Prostate gland (tissue), 2 donors: ENCODE results near the gene TBC1D22A. TPM values are rescaled to one million over a fixed set of nuclear protein-coding genes. Genes with fewer than 3 reads are reported as not detected.

Experiments
- DNase-seq: peaks from one replicate; pipeline ENCODE4 v3.0.0-alpha.2; 2019; ENCODE audit warnings: low spot score
- H3K27ac ChIP-seq, 2 donors: fragments of 200-600 bp; sonication (generic); 2 replicates each; pipeline ENCODE4 v1.5.1; 2017 to 2019
- H3K27me3 ChIP-seq: fragments of 200-600 bp; sonication (generic); replicated peaks from 2 replicates; pipeline ENCODE4 v1.5.1; 2019; ENCODE audit not compliant: insufficient read depth
- H3K36me3 ChIP-seq, 2 donors: fragments of 200-600 bp; sonication (generic); 1 replicate in 1 of 2; 2 replicates in 1 of 2; pipeline versions ENCODE4 v1.5.1 to v1.8.1; 2017 to 2019
- H3K4me1 ChIP-seq: fragments of 200-600 bp; sonication (generic); replicated peaks from 2 replicates; pipeline ENCODE4 v1.5.1; 2019
- H3K4me3 ChIP-seq, 2 donors: fragments of 200-600 bp; sonication (generic); 2 replicates each; pipeline ENCODE4 v1.5.1; 2017 to 2019
- H3K9me3 ChIP-seq: fragments of 200-600 bp; sonication (generic); 2 replicates; pipeline ENCODE4 v1.5.1; 2017
- CTCF ChIP-seq, 4 experiments: fragments of 200-600 bp in 2 of 4; fragments of 450-650 bp in 2 of 4; sonication (generic) in 2 of 4; IDR thresholded peaks; 1 replicate in 3 of 4; 2 replicates in 1 of 4; pipeline ENCODE4 v1.5.1; 2016 to 2019; ENCODE audit warnings: antibody characterized with exemption in 4 of 4, mild to moderate bottlenecking in 2 of 4, moderate library complexity in 2 of 4
- POLR2A ChIP-seq: fragments of 450-650 bp; IDR thresholded peaks from one replicate; pipeline ENCODE4 v1.6.1; 2016; ENCODE audit warnings: antibody characterized with exemption, mild to moderate bottlenecking
- POLR2AphosphoS5 ChIP-seq: sonication (generic); formaldehyde crosslinking; IDR thresholded peaks from one replicate; pipeline ENCODE4 v1.6.1; 2017; ENCODE audit warnings: antibody characterized with exemption
- WGBS: methylation state at CpG from one replicate; pipeline ENCODE4 v1.1.5; 2018; 5-methylcytosine and 5-hydroxymethylcytosine counted together
- intact Hi-C: fragments of 100-400 bp; cut with DNase I; formaldehyde crosslinking; loops from one replicate; pipeline ENCODE4 v1.14.2; 2022
- total RNA-seq, 2 donors: library from RNA; depleted of rRNA; stranded (reverse); fragments of >200 nt; gene quantifications; one replicate each; pipeline ENCODE4 v1.1.0, GENCODE V29; 2016

Gene TBC1D22A
- total RNA-seq, 2 donors from 2014 or later: 16.0 to 30.7 TPM

- no peak overlapping the region for H3K4me3 ChIP-seq
- H3K36me3 ChIP-seq: no peaks in the 10 kb centered on the region
- H3K27ac ChIP-seq: no peak overlapping the region
- H3K27me3 ChIP-seq: no peaks in the 10 kb centered on the region
- intact Hi-C loops: no loop called here
- TF ChIP-seq POLR2A: no peak
- no peak for TF ChIP-seq POLR2AphosphoS5
- DNase-seq: no peak
- WGBS: 84% methylated on average over 16 of the region's 16 CpGs
- H3K4me1 ChIP-seq: no peaks in the 10 kb centered on the region
- H3K9me3 ChIP-seq: no peaks in the 10 kb centered on the region
These were observed 361.5 kb downstream of the TBC1D22A start for GRCh38 chr22:47123827-47124442.

- Histone ChIP-seq H3K9me3 (no peaks in the 10 kb centered on the region), H3K4me1 (no peaks in the 10 kb centered on the region), H3K36me3 (no peaks in the 10 kb centered on the region), H3K27ac (no peak overlapping the region), H3K27me3 (no peaks in the 10 kb centered on the region), H3K4me3 (no peak overlapping the region)
- intact Hi-C loops: no loop called here
- WGBS: 97% methylated on average over 14 of the region's 15 CpGs
- no peak for DNase-seq
- TF ChIP-seq CTCF (IDR thresholded peaks at IDR 0.05) (no peak), POLR2A (no peak), POLR2AphosphoS5 (no peak)
These were observed 362.0 kb downstream of the TBC1D22A start for GRCh38 chr22:47124451-47124881.

- intact Hi-C loops: no loop called here
- Histone ChIP-seq H3K4me3 (no peak overlapping the region), H3K27me3 (no peaks in the 10 kb centered on the region), H3K27ac (no peak overlapping the region), H3K4me1 (no peaks in the 10 kb centered on the region), H3K9me3 (no peaks in the 10 kb centered on the region), H3K36me3 (no peaks in the 10 kb centered on the region)
- TF ChIP-seq CTCF (IDR thresholded peaks at IDR 0.05): no peak
- TF ChIP-seq POLR2AphosphoS5: no peak
- no peak for TF ChIP-seq POLR2A
- DNase-seq: no peak
- WGBS: 92% methylated on average over 14 of the region's 14 CpGs
These were observed 362.5 kb downstream of the TBC1D22A start for GRCh38 chr22:47124961-47125360.

- no peak for TF ChIP-seq CTCF (IDR thresholded peaks at IDR 0.05)
- no peak for TF ChIP-seq POLR2AphosphoS5
- TF ChIP-seq POLR2A: no peak
- H3K36me3 ChIP-seq: no peaks in the 10 kb centered on the region
- H3K27ac ChIP-seq: no peak overlapping the region
- no peak overlapping the region for H3K4me3 ChIP-seq
- no peaks in the 10 kb centered on the region for H3K27me3 ChIP-seq
- 82% methylated on average over 5 of the region's 5 CpGs for WGBS
- DNase-seq: no peak
- H3K4me1 ChIP-seq: no peaks in the 10 kb centered on the region
- H3K9me3 ChIP-seq: no peaks in the 10 kb centered on the region
- intact Hi-C loops: no loop called here
These were observed 363.2 kb downstream of the TBC1D22A start for GRCh38 chr22:47125603-47126002.

GRCh38 chr22:47126344-47126811, 363.9 kb downstream of the TBC1D22A start:
- DNase-seq: no peak
- intact Hi-C loops: no loop called here
- no peak for TF ChIP-seq CTCF (IDR thresholded peaks at IDR 0.05)
- TF ChIP-seq POLR2AphosphoS5: no peak
- H3K36me3 ChIP-seq: no peaks in the 10 kb centered on the region
- no peaks in the 10 kb centered on the region for H3K4me1 ChIP-seq
- H3K4me3 ChIP-seq: no peak overlapping the region
- 93% methylated on average over 10 of the region's 10 CpGs for WGBS
- H3K27ac ChIP-seq: no peak overlapping the region
- no peaks in the 10 kb centered on the region for H3K27me3 ChIP-seq
- no peaks in the 10 kb centered on the region for H3K9me3 ChIP-seq
